Neuron (in vitro differentiated cells): ENCODE data around the gene DLST.

Source experiments
- H2AFZ ChIP-seq: one replicate; pipeline ENCODE4 v1.6.1; 2013; ENCODE audit warnings: low read depth, mild to moderate bottlenecking, inconsistent platforms, low read length, moderate library complexity
- H3K27me3 ChIP-seq: one replicate; pipeline ENCODE4 v1.6.1; 2013; ENCODE audit warnings: low read length; ENCODE audit not compliant: insufficient read depth
- H3K36me3 ChIP-seq: one replicate; pipeline ENCODE4 v1.6.1; 2013; ENCODE audit warnings: low read length; ENCODE audit not compliant: insufficient read depth
- H3K4me1 ChIP-seq: one replicate; pipeline ENCODE4 v1.6.1; 2013; ENCODE audit warnings: low read length; ENCODE audit not compliant: insufficient read depth
- H3K4me3 ChIP-seq: 2 replicates; pipeline ENCODE4 v1.5.1; 2013; ENCODE audit warnings: mild to moderate bottlenecking, low read length, moderate library complexity
- H3K9me3 ChIP-seq: one replicate; pipeline ENCODE4 v1.6.1; 2013; ENCODE audit warnings: low read length

DLST gene

GRCh38 chr14:74852922-74853530 is 28.7 kb upstream of the DLST start:
- Histone ChIP-seq H3K36me3 (no peaks in the 10 kb centered on the region), H3K27me3 (no peaks in the 10 kb centered on the region), H3K9me3 (no peaks in the 10 kb centered on the region), H2AFZ (no peak overlapping the region), H3K4me3 (no peak overlapping the region), H3K4me1 (peaks cover 8% of the 10 kb centered on the region)

GRCh38 chr14:74853581-74853980 is 28.1 kb upstream of the DLST start:
- Histone ChIP-seq H3K4me3 (no peak overlapping the region), H3K9me3 (no peaks in the 10 kb centered on the region), H3K27me3 (no peaks in the 10 kb centered on the region), H3K36me3 (no peaks in the 10 kb centered on the region), H3K4me1 (peaks cover 8% of the 10 kb centered on the region), H2AFZ (no peak overlapping the region)

- Histone ChIP-seq H2AFZ (no peak overlapping the region), H3K9me3 (no peaks in the 10 kb centered on the region), H3K4me1 (peaks cover 8% of the 10 kb centered on the region), H3K36me3 (no peaks in the 10 kb centered on the region), H3K27me3 (no peaks in the 10 kb centered on the region), H3K4me3 (no peak overlapping the region)
Measured at GRCh38 chr14:74855021-74855420, 26.7 kb upstream of the DLST start.

- H3K4me3 ChIP-seq = no peak overlapping the region
- no peaks in the 10 kb centered on the region for H3K9me3 ChIP-seq
- no peaks in the 10 kb centered on the region for H3K27me3 ChIP-seq
- no peaks in the 10 kb centered on the region for H3K36me3 ChIP-seq
- peaks cover 8% of the 10 kb centered on the region for H3K4me1 ChIP-seq
- H2AFZ ChIP-seq = no peak overlapping the region
Measured at GRCh38 chr14:74855945-74856344, 25.8 kb upstream of the DLST start.

- Histone ChIP-seq H3K36me3 (no peaks in the 10 kb centered on the region), H3K9me3 (no peaks in the 10 kb centered on the region), H3K27me3 (no peaks in the 10 kb centered on the region), H2AFZ (no peak overlapping the region), H3K4me3 (no peak overlapping the region), H3K4me1 (peaks cover 8% of the 10 kb centered on the region)
Measured at GRCh38 chr14:74856366-74856765, 25.4 kb upstream of the DLST start.

- H3K4me1 ChIP-seq = peaks cover 4% of the 10 kb centered on the region
- H3K4me3 ChIP-seq = no peak overlapping the region
- H3K9me3 ChIP-seq = no peaks in the 10 kb centered on the region
- H2AFZ ChIP-seq = no peak overlapping the region
- no peaks in the 10 kb centered on the region for H3K36me3 ChIP-seq
- no peaks in the 10 kb centered on the region for H3K27me3 ChIP-seq
Measured at GRCh38 chr14:74858022-74858421, 23.7 kb upstream of the DLST start.

- H3K4me1 ChIP-seq = no peaks in the 10 kb centered on the region
- no peak overlapping the region for H2AFZ ChIP-seq
- no peaks in the 10 kb centered on the region for H3K9me3 ChIP-seq
- H3K27me3 ChIP-seq = no peaks in the 10 kb centered on the region
- no peaks in the 10 kb centered on the region for H3K36me3 ChIP-seq
- no peak overlapping the region for H3K4me3 ChIP-seq
Measured at GRCh38 chr14:74859757-74860552, 21.8 kb upstream of the DLST start.

GRCh38 chr14:74860899-74861733 is 20.6 kb upstream of the DLST start:
- no peaks in the 10 kb centered on the region for H3K36me3 ChIP-seq
- H3K4me3 ChIP-seq = no peak overlapping the region
- H3K9me3 ChIP-seq = no peaks in the 10 kb centered on the region
- no peak overlapping the region for H2AFZ ChIP-seq
- no peaks in the 10 kb centered on the region for H3K27me3 ChIP-seq
- no peaks in the 10 kb centered on the region for H3K4me1 ChIP-seq

- Histone ChIP-seq H3K4me1 (no peaks in the 10 kb centered on the region), H3K36me3 (no peaks in the 10 kb centered on the region), H3K9me3 (no peaks in the 10 kb centered on the region), H3K27me3 (no peaks in the 10 kb centered on the region), H3K4me3 (no peak overlapping the region), H2AFZ (no peak overlapping the region)
Measured at GRCh38 chr14:74861734-74862090, 20.0 kb upstream of the DLST start.

- Histone ChIP-seq H3K4me1 (no peaks in the 10 kb centered on the region), H3K27me3 (peaks cover 2% of the 10 kb centered on the region)
Measured at GRCh38 chr14:74863274-74863673, 18.4 kb upstream of the DLST start.

GRCh38 chr14:74864198-74864597 is 17.5 kb upstream of the DLST start:
- no peak overlapping the region for H3K4me3 ChIP-seq
- no peak overlapping the region for H2AFZ ChIP-seq
- peaks cover 2% of the 10 kb centered on the region for H3K27me3 ChIP-seq
- no peaks in the 10 kb centered on the region for H3K4me1 ChIP-seq
- H3K9me3 ChIP-seq = no peaks in the 10 kb centered on the region
- H3K36me3 ChIP-seq = no peaks in the 10 kb centered on the region

More at GRCh38 chr14:74863274-74863673, 18.4 kb upstream of the DLST start:
- Histone ChIP-seq H3K4me3 (no peak overlapping the region), H3K36me3 (no peaks in the 10 kb centered on the region), H2AFZ (no peak overlapping the region), H3K9me3 (no peaks in the 10 kb centered on the region)

GRCh38 chr14:74865156-74865555 is 16.6 kb upstream of the DLST start:
- no peaks in the 10 kb centered on the region for H3K36me3 ChIP-seq
- no peaks in the 10 kb centered on the region for H3K4me1 ChIP-seq
- H2AFZ ChIP-seq = no peak overlapping the region
- peaks cover 2% of the 10 kb centered on the region for H3K27me3 ChIP-seq
- H3K9me3 ChIP-seq = no peaks in the 10 kb centered on the region
- H3K4me3 ChIP-seq = no peak overlapping the region

GRCh38 chr14:74866708-74867389 is 14.9 kb upstream of the DLST start:
- Histone ChIP-seq H3K4me1 (no peaks in the 10 kb centered on the region), H3K9me3 (no peaks in the 10 kb centered on the region), H3K36me3 (no peaks in the 10 kb centered on the region), H3K4me3 (no peak overlapping the region), H3K27me3 (peaks cover 2% of the 10 kb centered on the region), H2AFZ (no peak overlapping the region)
